PC-9 (cell line): Measurements from ENCODE around the gene ILDR1.

Experiments used
- CTCF ChIP-seq: fragments of 200-600 bp; sonication (generic); conservative IDR thresholded peaks from 2 replicates; pipeline ENCODE4 v1.6.1; 2017; ENCODE audit warnings: mixed run types, antibody characterized with exemption, mild to moderate bottlenecking, moderate library complexity
- EZH2 ChIP-seq: fragments of 200-600 bp; sonication (generic); IDR thresholded peaks from 2 replicates; pipeline ENCODE4 v1.8.0; 2017; ENCODE audit warnings: antibody characterized with exemption, low read depth

DNA sequence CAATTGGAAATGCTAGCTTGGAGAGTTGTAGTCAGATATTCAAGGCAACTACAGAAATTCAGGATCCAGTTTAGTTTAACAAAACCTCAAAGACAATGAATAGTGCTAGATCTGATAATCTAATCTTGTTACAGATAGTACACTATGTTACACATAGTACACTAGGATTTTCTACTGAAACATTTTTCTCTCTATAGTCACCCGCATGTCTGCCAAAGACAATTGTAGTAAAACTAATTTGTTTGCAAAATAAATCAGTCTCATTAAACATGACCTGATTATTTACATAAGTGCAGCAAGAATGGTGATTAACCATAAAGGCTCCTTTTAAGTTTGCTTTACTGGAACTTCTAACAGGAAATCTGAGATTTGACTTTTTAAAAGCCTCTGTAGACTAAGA lies 52.0 kb downstream of the ILDR1 start:
- TF ChIP-seq CTCF: no peak
- no peak for TF ChIP-seq EZH2
